BE2C (cell line): ENCODE data around the gene ZCCHC9.

Source experiments
- DNase-seq: peaks from one replicate; pipeline ENCODE4 v3.0.0-alpha.2; 2020
- H3K27me3 ChIP-seq: fragments of 250-450 bp; sonication (Bioruptor Pico); 2 replicates; pipeline ENCODE4 v1.5.1; 2020; ENCODE audit warnings: mild to moderate bottlenecking
- H3K36me3 ChIP-seq: fragments of 250-450 bp; sonication (Bioruptor Pico); 2 replicates; pipeline ENCODE4 v1.5.1; 2020; ENCODE audit warnings: mild to moderate bottlenecking
- H3K4me1 ChIP-seq: fragments of 250-450 bp; sonication (Bioruptor Pico); 2 replicates; pipeline ENCODE4 v1.5.1; 2020
- H3K4me3 ChIP-seq: 2 replicates; pipeline ENCODE4 v1.5.1; 2011; ENCODE audit warnings: low read depth, low read length
- H3K9me3 ChIP-seq: fragments of 250-450 bp; sonication (Bioruptor Pico); 2 replicates; pipeline ENCODE4 v1.5.1; 2020
- CTCF ChIP-seq: IDR thresholded peaks from 2 replicates; pipeline ENCODE4 v1.5.1; 2012; ENCODE audit warnings: mild to moderate bottlenecking, low read depth, low read length

Gene ZCCHC9

GRCh38 chr5:81359108-81359507 is 57.7 kb downstream of the ZCCHC9 start:
- no peak for TF ChIP-seq CTCF
- no peak for DNase-seq
- Histone ChIP-seq H3K4me3 (no peak overlapping the region), H3K9me3 (no peaks in the 10 kb centered on the region), H3K4me1 (no peaks in the 10 kb centered on the region), H3K36me3 (no peaks in the 10 kb centered on the region), H3K27me3 (no peaks in the 10 kb centered on the region)

- Histone ChIP-seq H3K36me3 (no peaks in the 10 kb centered on the region), H3K9me3 (no peaks in the 10 kb centered on the region), H3K4me1 (no peaks in the 10 kb centered on the region), H3K27me3 (no peaks in the 10 kb centered on the region), H3K4me3 (no peak overlapping the region)
- no peak for DNase-seq
- TF ChIP-seq CTCF = no peak
Observed at GRCh38 chr5:81359881-81360280, 58.5 kb downstream of the ZCCHC9 start.

GRCh38 chr5:81360640-81361039 is 59.3 kb downstream of the ZCCHC9 start:
- Histone ChIP-seq H3K4me1 (no peaks in the 10 kb centered on the region), H3K4me3 (no peak overlapping the region), H3K27me3 (no peaks in the 10 kb centered on the region), H3K36me3 (no peaks in the 10 kb centered on the region), H3K9me3 (no peaks in the 10 kb centered on the region)
- TF ChIP-seq CTCF = no peak
- DNase-seq = no peak

- no peak overlapping the region for H3K4me3 ChIP-seq
- H3K4me1 ChIP-seq = no peaks in the 10 kb centered on the region
- H3K9me3 ChIP-seq = no peaks in the 10 kb centered on the region
- no peaks in the 10 kb centered on the region for H3K36me3 ChIP-seq
- no peak for DNase-seq
- no peaks in the 10 kb centered on the region for H3K27me3 ChIP-seq
- no peak for TF ChIP-seq CTCF
Observed at GRCh38 chr5:81361600-81361999, 60.2 kb downstream of the ZCCHC9 start.
